HCT116 (cell line): Measurements from ENCODE around the gene NR5A2.

Experiments
- ATF3 ChIP-seq: IDR thresholded peaks from 2 replicates; pipeline ENCODE4 v1.6.1; 2012
- CTCF ChIP-seq, 3 experiments: fragments of 200-600 bp in 1 of 3; sonication (generic) in 1 of 3; IDR thresholded peaks in 2 of 3; conservative IDR thresholded peaks in 1 of 3; 2 replicates each; pipeline ENCODE4 v1.5.1; 2012 to 2017; ENCODE audit warnings: low read depth in 2 of 3, low read length in 2 of 3, antibody characterized with exemption in 1 of 3, borderline replicate concordance in 1 of 3, control low read depth in 1 of 3, mild to moderate bottlenecking in 1 of 3, mixed read lengths in 1 of 3, mixed run types in 1 of 3, moderate library complexity in 1 of 3; ENCODE audit not compliant: insufficient read depth in 1 of 3
- EZH2 ChIP-seq: fragments of 200-600 bp; sonication (generic); IDR thresholded peaks from 2 replicates; pipeline ENCODE4 v1.6.1; 2017; ENCODE audit warnings: antibody characterized with exemption, mixed run types
- EZH2phosphoT487 ChIP-seq: fragments of 200-600 bp; IDR thresholded peaks from 2 replicates; pipeline ENCODE4 v1.6.1; 2018; ENCODE audit warnings: antibody characterized with exemption, borderline replicate concordance
- MAX ChIP-seq: IDR thresholded peaks from 2 replicates; pipeline ENCODE4 v1.6.1; 2012
- POLR2A ChIP-seq: IDR thresholded peaks from 2 replicates; pipeline ENCODE4 v1.7.0; 2011; ENCODE audit warnings: borderline replicate concordance; ENCODE audit not compliant: insufficient read depth, insufficient read length; ENCODE audit errors: extremely low read depth
- POLR2AphosphoS5 ChIP-seq: IDR thresholded peaks from 2 replicates; pipeline ENCODE4 v1.6.1; 2011; ENCODE audit warnings: mild to moderate bottlenecking, low read depth, low read length, moderate library complexity
- REST ChIP-seq: IDR thresholded peaks from 2 replicates; pipeline ENCODE4 v1.6.1; 2012; ENCODE audit warnings: low read depth
- SP1 ChIP-seq: IDR thresholded peaks from 2 replicates; pipeline ENCODE4 v1.6.1; 2012; ENCODE audit warnings: low read depth
- SRF ChIP-seq: IDR thresholded peaks from 2 replicates; pipeline ENCODE4 v1.6.1; 2012; ENCODE audit warnings: low read depth
- YY1 ChIP-seq: IDR thresholded peaks from 2 replicates; pipeline ENCODE4 v1.6.1; 2011; ENCODE audit warnings: low read length, low read depth, moderate library complexity, mild to moderate bottlenecking; ENCODE audit not compliant: insufficient replicate concordance; ENCODE audit errors: extremely low read depth

- TF ChIP-seq CTCF (IDR thresholded peaks at IDR 0.05 in 2 of 3, conservative IDR thresholded peaks at IDR 0.05 in 1 of 3; ENCODE audit: borderline replicate concordance in 1 of 3, insufficient read depth in 1 of 3, low read depth in 2 of 3, low read length in 2 of 3) (no peak), EZH2phosphoT487 (no peak), POLR2A (no peak), YY1 (no peak), MAX (no peak), REST (no peak), SP1 (no peak), SRF (no peak), POLR2AphosphoS5 (no peak), ATF3 (no peak), EZH2 (no peak)
Measured at GRCh38 chr1:200130552-200130951, 103.0 kb downstream of the NR5A2 start.
